NCI-H774 (cell line): Measurements from ENCODE around the gene MEIOSIN.
"Not testable (repeated sequence)": the region's sequence is repeated elsewhere in the genome, so short reads cannot be mapped to it uniquely, and the experiment has no call there.

ENCODE experiments used
- DNase-seq: peaks from one replicate; lab custom pipeline; 2025; lab: John Stamatoyannopoulos, UW

The MEIOSIN gene

DNA sequence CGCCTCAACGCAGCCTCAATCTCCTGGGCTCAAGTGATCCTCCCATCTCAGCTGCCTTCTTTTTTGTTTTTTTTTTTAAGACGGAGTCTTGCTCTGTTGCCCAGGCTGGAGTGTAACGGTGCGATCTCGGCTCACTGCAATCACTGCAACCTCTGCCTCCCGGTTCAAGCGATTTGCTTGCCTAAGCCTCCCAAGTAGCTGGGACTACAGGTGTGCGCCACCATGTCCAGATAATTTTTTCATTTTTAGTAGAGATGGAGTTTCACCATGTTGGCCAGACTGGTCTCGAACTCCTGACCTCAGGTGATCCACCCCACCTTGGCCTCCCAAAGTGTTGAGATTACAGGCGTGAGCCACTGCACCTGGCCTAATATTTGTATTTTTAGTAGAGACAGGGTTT lies 13.2 kb upstream of the MEIOSIN start:
- DNase-seq, result not testable (repeated sequence)

GRCh38 chr19:45728683-45729082 lies 4.6 kb upstream of the MEIOSIN start:
- not testable (repeated sequence) for DNase-seq

DNA sequence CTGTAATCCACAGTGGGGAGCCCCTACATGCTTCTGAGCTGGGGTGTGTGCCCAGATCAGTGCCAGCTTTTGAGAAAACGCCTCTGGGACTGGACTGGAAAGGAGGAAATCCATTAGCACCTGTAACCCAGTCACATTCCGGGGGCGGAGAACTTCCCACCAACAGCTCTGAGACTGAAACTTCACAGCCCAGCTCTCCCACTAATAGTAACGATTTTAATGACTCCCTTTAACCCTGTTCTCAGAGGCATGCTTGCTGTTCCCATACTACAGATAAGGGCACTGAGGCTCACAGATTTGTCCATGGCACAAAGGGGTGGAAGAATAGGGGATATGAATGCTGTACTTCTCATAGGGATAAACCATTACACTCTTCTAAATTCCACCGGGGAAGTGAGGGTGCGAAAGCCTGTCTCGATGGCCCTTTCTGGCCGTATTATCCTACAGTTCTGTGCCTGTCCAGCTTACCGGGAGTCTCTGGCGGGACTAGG lies 3.4 kb upstream of the MEIOSIN start:
- no peak for DNase-seq

DNA sequence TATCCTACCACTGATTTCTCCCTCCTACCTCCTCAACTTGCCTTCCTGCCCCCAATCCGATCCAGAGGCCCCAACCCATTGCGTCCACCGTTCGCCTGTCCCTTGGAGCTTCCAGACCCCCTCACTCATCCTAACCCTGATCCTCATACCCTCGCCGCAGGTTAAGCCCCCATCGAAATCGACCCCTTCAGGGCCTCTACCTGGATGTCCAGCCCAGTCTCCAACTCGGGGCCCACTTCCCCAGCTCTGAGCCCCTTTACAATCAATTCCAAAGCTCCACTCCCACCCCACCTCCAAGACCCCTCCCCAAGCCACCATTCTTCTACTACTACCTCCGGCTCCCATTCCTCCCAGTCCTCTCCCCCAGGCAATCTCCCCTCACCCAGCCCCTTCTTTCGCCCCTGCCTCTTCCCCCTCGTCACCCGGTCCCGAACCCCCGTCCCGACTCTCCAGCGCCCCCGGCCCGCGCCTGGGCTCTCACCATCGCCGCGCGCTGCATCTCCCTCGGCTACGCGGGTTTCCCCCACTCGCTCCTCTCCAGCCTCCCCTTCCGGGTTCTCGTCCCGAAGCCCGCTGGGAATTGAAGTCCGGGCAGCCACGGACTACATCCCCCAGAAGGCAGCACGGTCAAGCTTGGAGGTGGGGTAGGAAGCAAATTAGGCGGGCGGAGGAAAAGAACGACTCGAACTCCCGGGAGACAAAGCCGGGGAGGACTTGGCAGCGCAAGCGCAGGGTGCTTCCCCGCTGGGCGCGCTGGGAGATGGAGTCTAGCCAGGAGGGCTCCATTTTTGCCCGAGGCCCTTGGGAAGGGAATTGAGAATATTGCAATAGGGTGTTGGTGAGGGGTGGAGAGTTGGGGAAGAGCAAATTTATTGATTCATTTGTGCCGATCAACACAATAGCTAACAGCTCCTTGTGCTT lies 2.6 kb upstream of the MEIOSIN start, which contains the start of gene FBXO46:
FBXO46 (minus strand) TSS at position 529 of the 921 bp plus-strand sequence. CDS start 17,401 bp downstream, outside the sequence.
- DNase-seq, result peak; percentile 99

GRCh38 chr19:45739498-45740439 lies 6.5 kb downstream of the MEIOSIN start:
- no peak for DNase-seq

- DNase-seq, result no peak
Measured at GRCh38 chr19:45742969-45743368, 9.7 kb downstream of the MEIOSIN start.

- DNase-seq, result no peak
Measured at GRCh38 chr19:45745606-45746005, 12.4 kb downstream of the MEIOSIN start.

DNA sequence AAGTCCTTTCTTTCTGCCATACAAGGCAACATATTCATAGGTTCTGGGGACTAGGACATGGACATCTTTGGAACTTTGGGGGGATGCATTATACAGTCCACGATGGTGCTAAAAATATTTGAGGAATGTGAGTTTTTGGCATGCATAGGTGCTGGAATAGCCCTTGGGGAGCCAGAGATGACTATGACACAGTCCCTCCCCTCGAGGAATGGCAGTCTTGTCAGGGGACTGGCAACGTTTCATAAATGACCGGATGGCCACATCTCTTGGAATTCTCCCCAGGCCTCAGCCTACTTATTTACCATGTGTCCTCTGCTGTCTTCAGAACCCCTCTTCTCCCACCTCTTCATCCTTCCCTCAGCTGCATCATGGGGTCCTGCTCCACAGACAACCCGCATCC lies 13.6 kb downstream of the MEIOSIN start:
- no peak for DNase-seq

GRCh38 chr19:45747513-45747912 lies 14.3 kb downstream of the MEIOSIN start:
- no peak for DNase-seq

DNA sequence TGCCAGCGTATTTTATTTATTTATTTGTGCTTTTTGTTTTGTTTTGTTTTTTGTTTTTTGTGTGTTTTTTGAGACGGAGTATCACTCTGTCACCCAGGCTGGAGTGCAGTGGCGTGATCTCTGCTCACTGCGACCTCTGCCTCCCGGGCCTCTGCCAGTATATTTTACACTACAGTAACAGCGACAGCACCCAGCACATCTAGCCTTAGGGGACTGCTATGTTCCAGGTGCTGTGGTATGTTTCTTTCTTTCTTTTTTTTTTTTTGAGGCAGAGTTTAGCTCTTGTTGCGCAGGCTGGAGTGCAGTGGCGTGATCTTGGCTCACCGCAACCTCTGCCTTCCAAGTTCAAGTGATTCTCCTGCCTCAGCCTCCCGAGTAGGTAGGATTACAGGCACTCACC lies 18.2 kb downstream of the MEIOSIN start:
- not testable (repeated sequence) for DNase-seq

GRCh38 chr19:45752639-45753038 lies 19.4 kb downstream of the MEIOSIN start:
- DNase-seq, result no peak

DNA sequence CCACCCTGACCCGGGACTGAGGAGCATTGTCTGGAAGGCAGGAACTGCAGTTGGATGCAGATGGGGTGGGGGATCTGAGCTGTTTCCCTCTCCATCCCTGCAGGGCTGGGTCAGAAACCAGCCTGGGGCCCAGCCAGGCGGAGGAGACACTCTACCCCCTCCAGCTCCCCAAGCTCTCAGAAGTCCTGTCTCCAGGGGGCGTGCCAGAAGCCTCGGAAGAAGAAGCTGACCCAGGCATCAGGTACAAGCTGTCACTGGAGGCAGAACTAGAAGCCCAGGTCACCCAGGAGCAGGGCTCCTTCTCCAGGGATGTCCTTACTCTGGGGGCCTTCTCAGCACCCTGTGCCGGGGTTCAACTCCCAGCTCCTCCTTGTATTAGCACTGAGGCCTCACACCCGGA lies 20.3 kb downstream of the MEIOSIN start:
- no peak for DNase-seq

DNA sequence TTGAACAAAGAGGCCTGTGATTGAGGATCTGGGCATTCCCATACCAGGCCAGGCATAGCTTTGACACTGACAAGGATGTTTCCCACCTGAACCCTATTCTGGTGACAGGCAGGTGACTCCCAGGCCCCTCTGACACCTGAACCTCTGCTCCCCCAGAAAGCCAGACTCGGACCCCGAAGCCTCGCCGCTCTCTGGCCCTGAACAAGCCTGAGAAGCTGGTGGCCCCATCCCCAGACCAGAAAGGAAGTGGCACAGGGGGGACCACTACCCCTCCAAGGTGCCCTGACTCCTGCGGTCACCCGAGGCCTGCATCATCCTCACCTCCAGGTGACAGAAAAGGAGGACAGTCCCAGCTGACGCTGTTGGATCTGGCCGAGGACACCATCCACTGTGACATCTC lies 21.1 kb downstream of the MEIOSIN start:
- DNase-seq, result no peak

DNA sequence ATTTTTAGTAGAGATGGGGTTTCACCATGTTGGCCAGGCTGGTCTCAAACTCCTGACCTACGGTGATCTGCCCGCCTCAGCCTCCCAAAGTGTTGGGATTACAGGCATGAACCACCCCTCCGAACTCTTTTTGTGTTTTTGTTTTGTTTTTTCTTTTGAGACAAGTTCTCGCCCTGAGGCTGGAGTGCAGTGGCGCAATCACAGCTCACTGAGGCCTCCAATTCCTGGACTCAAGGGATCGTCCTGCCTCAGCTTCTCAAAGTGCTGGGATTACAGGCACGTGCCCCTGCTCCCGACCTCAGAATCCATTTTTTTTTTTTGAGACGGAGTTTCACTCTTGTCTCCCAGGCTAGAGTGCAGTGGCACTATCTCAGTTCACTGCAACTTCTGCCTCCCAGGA lies 24.5 kb downstream of the MEIOSIN start:
- DNase-seq, result no peak

GRCh38 chr19:45758921-45759320 lies 25.7 kb downstream of the MEIOSIN start:
- no peak for DNase-seq

DNA sequence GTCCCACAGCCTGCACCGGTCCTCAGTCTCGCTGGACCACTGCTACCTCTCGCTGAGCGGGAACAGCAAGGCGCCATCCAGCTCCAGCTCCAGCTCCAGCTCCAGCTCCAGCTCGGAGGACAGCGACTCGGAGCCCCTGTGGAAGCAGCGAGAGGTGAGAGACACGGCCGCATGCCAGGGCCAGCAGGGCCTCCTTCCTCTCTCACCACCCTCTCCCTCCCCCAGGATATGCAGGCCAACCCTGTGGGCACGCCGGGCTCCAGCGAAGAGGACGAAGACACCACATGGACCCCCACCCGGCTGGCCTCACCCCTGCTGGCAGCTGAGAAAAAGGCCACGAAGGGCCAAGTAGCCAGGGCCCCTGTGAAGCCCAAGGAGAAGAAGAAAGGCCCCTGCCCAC lies 28.5 kb downstream of the MEIOSIN start:
- no peak for DNase-seq

- DNase-seq, result no peak
Measured at GRCh38 chr19:45762870-45763631, 29.8 kb downstream of the MEIOSIN start.

DNA sequence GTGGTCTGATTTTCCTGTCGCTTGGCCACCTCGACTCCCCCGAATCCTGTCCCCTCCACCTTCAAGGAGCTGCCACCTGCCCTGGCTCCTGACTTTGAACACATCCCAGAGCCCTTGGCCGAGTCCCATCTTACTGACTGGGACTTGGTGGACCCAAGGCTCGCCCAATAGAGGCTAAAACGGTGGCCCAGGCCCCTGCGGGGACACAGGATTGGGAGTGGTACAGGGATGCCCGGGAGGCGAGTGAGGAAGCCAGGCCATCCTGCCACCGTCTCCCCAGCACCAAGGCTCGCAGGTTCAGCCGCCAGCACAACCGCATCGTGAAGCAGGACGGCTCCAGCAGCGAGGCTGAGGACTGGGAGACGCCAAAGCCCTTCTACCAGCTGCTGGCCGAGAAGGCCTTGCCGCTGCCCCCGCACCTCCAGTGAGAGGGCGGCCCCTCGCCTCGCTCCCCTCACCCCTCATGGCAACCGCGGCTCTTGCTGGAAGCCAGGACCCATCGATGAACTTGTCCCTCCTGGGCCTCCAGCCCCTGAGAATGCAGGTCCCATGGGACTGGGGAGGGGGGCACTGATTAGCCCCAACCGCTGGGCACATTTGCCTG lies 30.6 kb downstream of the MEIOSIN start:
- DNase-seq, result no peak

DNA sequence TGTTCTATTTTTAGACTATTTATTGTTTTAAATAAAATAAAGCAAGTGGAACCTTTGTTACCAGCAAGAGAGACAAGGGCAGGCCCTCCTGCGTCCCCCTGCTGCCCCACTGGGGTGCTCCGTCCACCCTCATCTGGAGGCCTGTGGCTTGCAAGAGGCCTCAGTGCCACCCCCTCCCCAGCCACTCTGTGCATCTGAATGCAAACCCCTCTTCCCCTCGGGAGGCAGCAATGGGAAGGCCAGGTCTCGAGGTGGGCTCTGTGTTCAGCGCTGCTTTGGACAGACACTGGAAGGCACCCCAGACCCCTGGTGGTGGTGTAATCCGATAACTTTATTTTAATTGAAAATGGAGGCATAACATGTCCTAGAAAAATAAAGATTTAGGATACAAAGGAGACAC lies 31.2 kb downstream of the MEIOSIN start:
- no peak for DNase-seq

DNA sequence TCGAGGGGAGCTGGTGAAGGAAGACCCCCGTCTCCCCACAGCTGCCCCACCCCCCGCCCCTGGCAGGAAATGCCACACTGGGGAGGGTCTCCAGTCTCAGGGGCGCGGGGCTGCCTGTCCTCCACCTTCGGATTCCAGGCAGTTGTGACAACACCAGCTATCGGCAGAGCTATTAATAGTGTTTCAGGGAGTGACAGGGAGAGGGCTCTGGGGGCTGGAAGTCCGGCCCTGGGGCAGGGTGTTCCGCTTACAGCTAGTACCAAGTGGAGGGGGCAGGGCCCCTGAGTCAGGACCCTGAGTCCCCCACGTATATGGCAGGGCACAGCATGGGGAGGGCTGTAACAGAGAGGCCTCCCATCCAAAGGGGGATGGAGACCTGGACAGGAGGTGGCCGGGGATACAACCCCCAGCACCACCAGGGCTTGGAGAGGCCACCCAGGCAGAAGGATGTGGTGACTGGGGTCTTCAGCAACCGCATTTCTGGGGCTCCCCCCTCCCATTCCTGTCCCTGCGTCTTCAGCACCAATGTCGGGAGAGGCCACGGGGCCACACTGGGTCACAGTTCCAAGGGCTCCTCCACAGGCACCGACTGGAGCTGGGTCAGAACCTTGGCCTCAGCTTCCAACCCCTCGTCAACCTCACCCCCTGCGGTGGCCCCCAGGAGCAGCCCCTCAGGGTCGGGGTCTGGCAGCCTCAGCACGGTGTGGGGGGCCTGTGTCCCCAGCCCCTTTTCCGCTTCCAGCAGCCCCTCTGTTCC lies 31.9 kb downstream of the MEIOSIN start:
- no peak for DNase-seq
